ENCODE results near the gene USP1.

The USP1 gene

DNA sequence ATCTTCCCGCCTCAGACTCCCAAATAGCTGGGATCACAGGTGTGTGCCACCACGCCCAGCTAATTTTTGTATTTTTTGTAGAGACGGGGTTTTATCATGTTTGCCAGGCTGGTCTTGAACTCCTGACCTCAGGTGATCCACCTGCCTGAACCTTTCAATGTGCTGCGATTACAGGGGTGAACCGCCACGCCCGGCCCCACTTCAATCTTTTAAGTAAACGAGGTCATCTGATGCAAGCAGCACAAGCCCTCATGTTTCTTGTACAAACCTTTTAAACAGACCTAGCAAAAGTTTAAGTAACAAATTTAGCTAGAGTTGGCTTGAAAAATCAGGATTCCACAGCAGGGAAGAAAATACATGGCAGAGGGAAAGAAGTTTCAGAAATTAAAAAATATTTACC, 21.2 kb upstream of the USP1 start:
- no peak for DNase-seq (ENCODE audit: low read depth)
- no peak overlapping the region for H3K4me3 ChIP-seq (ENCODE audit: low read length)
- TF ChIP-seq, protein P1, sequence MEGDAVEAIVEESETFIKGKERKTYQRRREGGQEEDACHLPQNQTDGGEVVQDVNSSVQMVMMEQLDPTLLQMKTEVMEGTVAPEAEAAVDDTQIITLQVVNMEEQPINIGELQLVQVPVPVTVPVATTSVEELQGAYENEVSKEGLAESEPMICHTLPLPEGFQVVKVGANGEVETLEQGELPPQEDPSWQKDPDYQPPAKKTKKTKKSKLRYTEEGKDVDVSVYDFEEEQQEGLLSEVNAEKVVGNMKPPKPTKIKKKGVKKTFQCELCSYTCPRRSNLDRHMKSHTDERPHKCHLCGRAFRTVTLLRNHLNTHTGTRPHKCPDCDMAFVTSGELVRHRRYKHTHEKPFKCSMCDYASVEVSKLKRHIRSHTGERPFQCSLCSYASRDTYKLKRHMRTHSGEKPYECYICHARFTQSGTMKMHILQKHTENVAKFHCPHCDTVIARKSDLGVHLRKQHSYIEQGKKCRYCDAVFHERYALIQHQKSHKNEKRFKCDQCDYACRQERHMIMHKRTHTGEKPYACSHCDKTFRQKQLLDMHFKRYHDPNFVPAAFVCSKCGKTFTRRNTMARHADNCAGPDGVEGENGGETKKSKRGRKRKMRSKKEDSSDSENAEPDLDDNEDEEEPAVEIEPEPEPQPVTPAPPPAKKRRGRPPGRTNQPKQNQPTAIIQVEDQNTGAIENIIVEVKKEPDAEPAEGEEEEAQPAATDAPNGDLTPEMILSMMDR (conservative IDR thresholded peaks at IDR 0.05; ENCODE audit: low read length) = no peak

DNA sequence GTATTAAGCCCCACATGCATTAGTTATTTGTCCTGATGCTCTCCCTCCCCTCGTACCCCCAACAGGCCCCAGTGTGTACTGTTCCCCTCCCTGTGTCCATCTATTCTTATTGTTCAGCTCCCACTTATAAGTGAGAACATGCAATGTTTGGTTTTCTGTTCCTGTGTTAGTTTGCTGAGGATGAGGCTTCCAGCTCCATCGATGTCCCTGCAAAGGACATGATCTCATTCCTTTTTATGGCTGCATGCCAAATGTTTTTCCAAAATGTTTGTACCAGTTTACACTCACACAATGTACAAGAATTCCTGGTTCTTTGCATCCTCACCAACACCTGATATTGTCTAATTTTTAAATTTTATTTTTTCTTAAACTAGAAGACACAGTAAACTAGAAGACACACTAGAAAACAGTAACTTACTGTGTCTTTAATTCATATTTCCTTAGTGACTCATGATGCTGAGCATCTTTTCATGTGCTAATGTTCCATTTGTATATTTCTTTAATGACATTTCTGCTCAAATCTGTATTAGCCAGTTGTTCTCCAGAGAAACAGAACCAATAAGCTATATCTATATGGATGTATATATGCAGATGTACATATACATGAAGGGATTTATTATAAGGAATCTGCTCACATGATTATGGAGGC, 19.4 kb upstream of the USP1 start:
- DNase-seq (ENCODE audit: low read depth) = no peak
- H3K4me3 ChIP-seq (ENCODE audit: low read length) = no peak overlapping the region
- TF ChIP-seq, protein P1 (conservative IDR thresholded peaks at IDR 0.05; ENCODE audit: low read length) = no peak

DNA sequence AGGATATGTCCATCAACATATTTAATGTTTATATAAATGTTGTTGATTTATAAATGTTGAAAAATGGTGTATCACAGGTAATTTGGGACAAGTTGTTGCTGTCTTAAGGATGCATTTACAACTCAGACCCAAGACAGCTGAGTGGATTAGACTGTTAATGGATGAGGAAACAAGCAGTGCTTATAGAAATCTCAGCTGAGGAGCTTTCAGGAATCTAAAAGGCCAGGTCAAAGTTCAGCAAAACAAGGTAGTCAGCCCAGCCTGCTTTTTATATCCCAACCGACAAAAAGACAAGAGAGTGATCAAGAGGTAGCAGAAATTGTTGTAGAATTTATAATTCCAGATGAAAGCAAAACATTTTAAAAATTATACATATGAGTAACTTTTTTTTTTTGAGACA, 16.6 kb upstream of the USP1 start:
- no peak for DNase-seq (ENCODE audit: low read depth)
- H3K4me3 ChIP-seq (ENCODE audit: low read length) = no peak overlapping the region
- TF ChIP-seq, protein P1 (conservative IDR thresholded peaks at IDR 0.05; ENCODE audit: low read length) = no peak

DNA sequence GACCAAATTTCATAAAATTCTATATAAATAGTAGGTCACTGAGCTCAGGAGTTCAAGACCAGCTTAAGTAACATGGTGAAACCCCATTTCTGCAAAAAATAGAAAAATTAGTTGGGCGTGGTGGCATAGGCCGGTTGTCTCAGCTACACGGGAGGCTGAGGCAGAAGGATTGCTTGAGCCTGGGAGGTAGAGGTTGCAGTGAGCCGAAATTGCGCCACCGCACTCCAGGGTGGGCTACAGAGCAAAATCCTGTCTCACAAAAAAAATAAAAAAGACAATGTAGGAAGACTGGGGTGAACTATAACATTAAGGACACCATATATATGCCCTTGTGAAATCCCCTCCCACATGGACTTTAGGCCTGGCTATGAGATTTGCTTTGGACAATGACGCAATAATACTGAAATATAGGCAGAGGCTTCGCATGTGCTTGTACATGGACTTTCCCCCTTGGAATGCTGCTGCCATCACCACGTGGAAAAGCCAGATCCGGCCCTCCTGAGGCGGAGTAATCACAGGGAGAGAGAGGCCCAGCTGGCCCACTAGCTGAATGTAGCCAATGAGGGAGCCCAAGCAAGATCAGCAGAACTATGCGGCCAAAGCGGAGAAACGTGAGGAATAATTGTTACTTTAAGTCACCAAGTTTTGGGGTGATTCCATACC, 13.1 kb upstream of the USP1 start:
- no peak overlapping the region for H3K4me3 ChIP-seq (ENCODE audit: low read length)
- no peak for DNase-seq (ENCODE audit: low read depth)
- TF ChIP-seq, protein P1 (conservative IDR thresholded peaks at IDR 0.05; ENCODE audit: low read length) = no peak

DNA sequence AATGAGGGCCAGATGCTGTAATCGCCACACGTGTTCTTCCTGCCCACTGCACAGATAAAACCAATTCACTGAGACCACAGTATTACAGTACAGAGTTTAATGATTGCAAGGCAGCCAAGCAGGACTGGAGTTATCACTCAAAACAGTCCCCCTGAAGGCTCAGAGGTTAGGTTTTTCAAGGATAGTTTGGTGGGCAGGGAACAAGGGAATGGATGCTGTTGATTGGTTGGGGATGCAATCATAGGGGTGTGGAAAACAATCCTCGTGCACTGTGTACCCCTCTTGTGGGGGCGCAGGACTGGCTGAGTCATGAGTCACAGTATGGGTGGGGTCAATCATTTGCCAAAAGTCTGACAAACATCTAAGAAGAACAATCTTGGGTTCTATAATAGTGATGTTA, 12.4 kb upstream of the USP1 start:
- H3K4me3 ChIP-seq (ENCODE audit: low read length) = no peak overlapping the region
- TF ChIP-seq, protein P1 (conservative IDR thresholded peaks at IDR 0.05; ENCODE audit: low read length) = no peak
- DNase-seq (ENCODE audit: low read depth) = peak; percentile 19

DNA sequence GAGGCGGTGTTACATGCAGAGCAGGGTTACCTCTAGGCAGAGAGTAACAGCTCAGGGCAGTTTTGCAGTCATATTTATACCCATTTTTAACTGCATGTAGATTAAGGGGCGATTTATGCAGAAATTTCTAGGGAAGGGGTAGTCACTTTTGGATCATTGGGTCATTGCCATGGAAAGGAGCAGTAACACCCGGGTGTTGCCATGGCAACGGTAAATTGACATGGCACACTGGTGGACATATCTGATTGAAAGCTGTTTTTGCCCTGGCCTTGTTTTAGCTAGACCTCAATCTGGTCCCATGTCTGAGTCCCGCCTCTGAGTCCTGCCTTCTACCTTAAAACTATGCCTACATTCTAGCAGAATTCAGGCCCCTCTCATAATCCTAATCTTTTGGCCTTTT, 11.8 kb upstream of the USP1 start:
- no peak for DNase-seq (ENCODE audit: low read depth)
- H3K4me3 ChIP-seq (ENCODE audit: low read length) = no peak overlapping the region
- TF ChIP-seq, protein P1 (conservative IDR thresholded peaks at IDR 0.05; ENCODE audit: low read length) = no peak

DNA sequence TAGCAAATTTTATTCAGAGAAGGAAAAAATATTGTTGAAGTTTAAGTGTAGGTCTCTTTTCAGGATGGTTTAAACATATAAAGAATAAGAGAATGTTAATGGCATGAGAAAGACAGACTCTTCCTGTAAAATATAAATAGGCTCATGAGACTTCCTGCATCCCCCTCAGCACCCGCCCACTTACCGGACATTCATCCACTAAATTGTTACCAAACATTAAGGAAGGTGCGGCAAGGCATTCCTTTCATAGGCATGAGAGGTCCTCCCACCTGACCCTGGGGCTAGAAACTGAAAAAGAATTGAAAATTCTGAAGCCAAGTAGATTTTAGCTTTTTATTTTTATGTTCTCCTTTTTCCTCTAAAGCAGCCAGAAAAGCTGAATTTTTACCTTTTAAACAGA, 10.6 kb upstream of the USP1 start:
- no peak overlapping the region for H3K4me3 ChIP-seq (ENCODE audit: low read length)
- no peak for DNase-seq (ENCODE audit: low read depth)

More for the DNA sequence above, 10.6 kb upstream of the USP1 start:
- TF ChIP-seq, protein P1 (conservative IDR thresholded peaks at IDR 0.05; ENCODE audit: low read length) = no peak

Data from AG10803 (cell line).